ENCODE results near the gene LOXL1. TPM values are rescaled to one million over a fixed set of nuclear protein-coding genes. Genes with fewer than 3 reads are reported as not detected.
"Not testable (repeated sequence)": the region's sequence is repeated elsewhere in the genome, so short reads cannot be mapped to it uniquely, and the experiment has no call there.

Gene LOXL1
- total and polyA plus RNA-seq, 2 experiments from 2014 or later: 44.5 to 136 TPM

- peaks cover 40% of the 10 kb centered on the region for H3K4me1 ChIP-seq (ENCODE audit: insufficient read depth)
- H3K79me2 ChIP-seq: peaks cover 13% of the 10 kb centered on the region
Observed at GRCh38 chr15:73936588-73937290, 10.5 kb downstream of the LOXL1 start.

GRCh38 chr15:73937296-73937695 is 11.0 kb downstream of the LOXL1 start:
- Histone ChIP-seq H4K20me1 (ENCODE audit: insufficient read depth, poor library complexity, severe bottlenecking) (no peaks in the 10 kb centered on the region), H3K4me2 (no peak overlapping the region), H3K9me3 (ENCODE audit: low read depth) (no peaks in the 10 kb centered on the region), H3K27ac (no peak overlapping the region), H3K4me1 (ENCODE audit: insufficient read depth) (peaks cover 44% of the 10 kb centered on the region), H3K4me3 (no peak overlapping the region), H2AFZ (no peak overlapping the region), H3K79me2 (peaks cover 11% of the 10 kb centered on the region), H3K27me3 (no peaks in the 10 kb centered on the region), H3K36me3 (replicated peaks; ENCODE audit: insufficient read depth, low read depth) (no peaks in the 10 kb centered on the region), H3K9me2 (replicated peaks; ENCODE audit: insufficient read depth) (no peaks in the 10 kb centered on the region)
- WGBS (ENCODE audit: low lambda C conversion rate, missing lambda C conversion rate): 92% methylated on average over 9 of the region's 10 CpGs
- TF ChIP-seq CTCF (IDR thresholded peaks at IDR 0.05; ENCODE audit: poor library complexity): no peak
- no peak for TF ChIP-seq EZH2 (IDR thresholded peaks at IDR 0.05; ENCODE audit: borderline replicate concordance)
- TF ChIP-seq EZH2phosphoT487 (IDR thresholded peaks at IDR 0.05; ENCODE audit: low read depth, severe bottlenecking, unreplicated experiment): no peak
- DNase-seq (ENCODE audit: low spot score): no peak

More at GRCh38 chr15:73936588-73937290, 10.5 kb downstream of the LOXL1 start:
- no peak for TF ChIP-seq EZH2 (IDR thresholded peaks at IDR 0.05; ENCODE audit: borderline replicate concordance)
- no peak for TF ChIP-seq EZH2phosphoT487 (IDR thresholded peaks at IDR 0.05; ENCODE audit: low read depth, severe bottlenecking, unreplicated experiment)
- no peak for TF ChIP-seq CTCF (IDR thresholded peaks at IDR 0.05; ENCODE audit: poor library complexity)
- Histone ChIP-seq H2AFZ (no peak overlapping the region), H3K27ac (peak overlapping the region; percentile 37), H3K36me3 (replicated peaks; ENCODE audit: insufficient read depth, low read depth) (no peaks in the 10 kb centered on the region), H3K4me2 (no peak overlapping the region), H3K9me2 (replicated peaks; ENCODE audit: insufficient read depth) (no peaks in the 10 kb centered on the region), H3K27me3 (no peaks in the 10 kb centered on the region), H3K9me3 (ENCODE audit: low read depth) (no peaks in the 10 kb centered on the region), H3K4me3 (no peak overlapping the region), H4K20me1 (ENCODE audit: insufficient read depth, poor library complexity, severe bottlenecking) (no peaks in the 10 kb centered on the region)
- DNase-seq (ENCODE audit: low spot score): no peak
- 59% methylated on average over 12 of the region's 12 CpGs for WGBS (ENCODE audit: low lambda C conversion rate, missing lambda C conversion rate)

GRCh38 chr15:73937726-73938125 is 11.5 kb downstream of the LOXL1 start:
- H3K27me3 ChIP-seq: no peaks in the 10 kb centered on the region
- no peak overlapping the region for H3K4me3 ChIP-seq
- no peaks in the 10 kb centered on the region for H3K9me3 ChIP-seq (ENCODE audit: low read depth)
- H3K27ac ChIP-seq: no peak overlapping the region
- H3K4me1 ChIP-seq (ENCODE audit: insufficient read depth): peaks cover 44% of the 10 kb centered on the region
- H3K36me3 ChIP-seq (replicated peaks; ENCODE audit: insufficient read depth, low read depth): no peaks in the 10 kb centered on the region
- no peak for DNase-seq (ENCODE audit: low spot score)
- H3K4me2 ChIP-seq: no peak overlapping the region
- no peak overlapping the region for H2AFZ ChIP-seq
- H4K20me1 ChIP-seq (ENCODE audit: insufficient read depth, poor library complexity, severe bottlenecking): no peaks in the 10 kb centered on the region
- peaks cover 8% of the 10 kb centered on the region for H3K79me2 ChIP-seq
- TF ChIP-seq EZH2phosphoT487 (IDR thresholded peaks at IDR 0.05; ENCODE audit: low read depth, severe bottlenecking, unreplicated experiment) (no peak), CTCF (IDR thresholded peaks at IDR 0.05; ENCODE audit: poor library complexity) (no peak), EZH2 (IDR thresholded peaks at IDR 0.05; ENCODE audit: borderline replicate concordance) (no peak)
- H3K9me2 ChIP-seq (replicated peaks; ENCODE audit: insufficient read depth): no peaks in the 10 kb centered on the region
- WGBS (ENCODE audit: low lambda C conversion rate, missing lambda C conversion rate): over 99% methylated on average over 11 of the region's 11 CpGs

DNA sequence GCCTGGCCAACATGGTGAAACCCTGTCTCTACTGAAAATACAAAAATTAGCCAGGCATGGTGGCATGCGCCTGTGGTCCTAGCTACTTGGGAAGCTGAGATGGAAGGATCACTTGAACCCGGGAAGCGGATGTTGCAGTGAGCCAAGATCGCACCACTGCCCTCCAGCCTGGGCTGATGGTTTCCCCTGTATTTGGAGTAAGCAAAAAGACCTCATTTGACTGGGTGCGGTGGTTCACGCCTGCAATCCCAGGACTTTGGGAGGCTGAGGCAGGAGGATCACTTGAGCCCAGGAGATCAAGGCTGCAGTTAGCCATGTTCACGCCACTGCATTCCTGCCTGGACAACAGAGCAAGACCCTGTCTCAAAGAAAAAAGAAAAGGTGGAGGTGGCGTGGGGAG is 12.3 kb downstream of the LOXL1 start:
- not testable (repeated sequence) for H3K27ac ChIP-seq; DNase-seq (ENCODE audit: low spot score); H3K4me2 ChIP-seq; H4K20me1 ChIP-seq (ENCODE audit: insufficient read depth, poor library complexity, severe bottlenecking); H3K36me3 ChIP-seq (replicated peaks; ENCODE audit: insufficient read depth, low read depth); H3K9me2 ChIP-seq (replicated peaks; ENCODE audit: insufficient read depth); H2AFZ ChIP-seq; H3K9me3 ChIP-seq (ENCODE audit: low read depth); H3K27me3 ChIP-seq; H3K79me2 ChIP-seq; H3K4me3 ChIP-seq
- WGBS (ENCODE audit: low lambda C conversion rate, missing lambda C conversion rate): 98% methylated on average over 8 of the region's 8 CpGs
- H3K4me1 ChIP-seq (ENCODE audit: insufficient read depth): peaks cover 52% of the 10 kb centered on the region

All from hepatocyte (in vitro differentiated cells).